Measurements from ENCODE around the gene CBLN3.

Gene CBLN3

DNA sequence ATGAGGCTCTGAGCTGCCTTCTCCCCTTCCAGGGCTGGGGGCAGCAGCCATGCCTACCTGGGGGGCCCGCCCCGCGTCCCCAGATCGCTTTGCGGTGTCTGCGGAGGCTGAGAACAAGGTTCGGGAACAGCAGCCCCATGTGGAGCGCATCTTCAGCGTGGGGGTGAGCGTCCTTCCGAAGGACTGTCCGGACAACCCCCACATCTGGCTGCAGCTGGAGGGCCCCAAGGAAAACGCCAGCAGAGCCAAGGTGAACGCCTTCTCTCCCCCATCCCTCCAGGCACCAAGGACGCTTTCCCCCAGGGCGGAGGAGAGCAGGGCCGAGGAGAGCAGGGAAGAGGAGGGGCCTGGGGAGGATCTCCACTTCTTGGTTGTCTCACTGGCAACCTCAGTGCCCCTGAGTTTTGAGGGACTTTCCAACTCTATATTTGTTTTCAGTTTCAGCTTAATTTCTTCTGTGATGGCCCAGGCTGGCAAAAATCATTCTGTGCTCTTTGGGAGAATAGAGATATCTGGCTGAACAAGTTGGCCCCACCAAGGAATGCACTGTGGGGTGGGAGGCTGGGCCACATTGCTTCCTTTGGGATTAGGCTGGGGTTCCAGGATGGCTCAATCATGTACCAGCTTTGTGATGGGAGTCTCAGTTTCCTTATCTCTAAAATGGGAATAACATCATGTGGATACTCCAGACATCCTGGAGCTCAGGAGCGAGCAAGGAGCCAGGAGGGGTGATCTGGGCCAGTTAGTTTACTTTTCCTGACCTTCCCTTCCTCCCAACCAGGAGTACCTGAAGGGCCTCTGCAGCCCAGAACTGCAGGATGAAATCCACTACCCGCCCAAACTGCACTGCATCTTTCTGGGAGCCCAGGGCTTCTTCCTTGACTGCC, 1.5 kb upstream of the CBLN3 start:
- TF ChIP-seq CREB1 (IDR thresholded peaks at IDR 0.05; ENCODE audit: low read depth) (no peak), ZBTB7A (IDR thresholded peaks at IDR 0.05; ENCODE audit: low read depth) (no peak), EP300 (IDR thresholded peaks at IDR 0.05; ENCODE audit: borderline replicate concordance) (no peak), RAD21 (IDR thresholded peaks at IDR 0.05; ENCODE audit: low read depth) (no peak), YY1 (IDR thresholded peaks at IDR 0.05; ENCODE audit: low read depth) (no peak), TCF12 (IDR thresholded peaks at IDR 0.05; ENCODE audit: low read depth) (no peak), CEBPB (IDR thresholded peaks at IDR 0.05) (no peak), EGR1 (IDR thresholded peaks at IDR 0.05) (no peak), FOXM1 (IDR thresholded peaks at IDR 0.05; ENCODE audit: borderline replicate concordance, low read depth) (no peak), TAF1 (IDR thresholded peaks at IDR 0.05; ENCODE audit: low read depth) (no peak), NFIC (IDR thresholded peaks at IDR 0.05) (no peak), TEAD4 (IDR thresholded peaks at IDR 0.05) (no peak)
- TF ChIP-seq, protein P1, sequence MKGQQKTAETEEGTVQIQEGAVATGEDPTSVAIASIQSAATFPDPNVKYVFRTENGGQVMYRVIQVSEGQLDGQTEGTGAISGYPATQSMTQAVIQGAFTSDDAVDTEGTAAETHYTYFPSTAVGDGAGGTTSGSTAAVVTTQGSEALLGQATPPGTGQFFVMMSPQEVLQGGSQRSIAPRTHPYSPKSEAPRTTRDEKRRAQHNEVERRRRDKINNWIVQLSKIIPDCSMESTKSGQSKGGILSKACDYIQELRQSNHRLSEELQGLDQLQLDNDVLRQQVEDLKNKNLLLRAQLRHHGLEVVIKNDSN (IDR thresholded peaks at IDR 0.05) = no peak
- TF ChIP-seq, protein P2, sequence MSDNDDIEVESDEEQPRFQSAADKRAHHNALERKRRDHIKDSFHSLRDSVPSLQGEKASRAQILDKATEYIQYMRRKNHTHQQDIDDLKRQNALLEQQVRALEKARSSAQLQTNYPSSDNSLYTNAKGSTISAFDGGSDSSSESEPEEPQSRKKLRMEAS (IDR thresholded peaks at IDR 0.05) = no peak
- TF ChIP-seq, protein P3, sequence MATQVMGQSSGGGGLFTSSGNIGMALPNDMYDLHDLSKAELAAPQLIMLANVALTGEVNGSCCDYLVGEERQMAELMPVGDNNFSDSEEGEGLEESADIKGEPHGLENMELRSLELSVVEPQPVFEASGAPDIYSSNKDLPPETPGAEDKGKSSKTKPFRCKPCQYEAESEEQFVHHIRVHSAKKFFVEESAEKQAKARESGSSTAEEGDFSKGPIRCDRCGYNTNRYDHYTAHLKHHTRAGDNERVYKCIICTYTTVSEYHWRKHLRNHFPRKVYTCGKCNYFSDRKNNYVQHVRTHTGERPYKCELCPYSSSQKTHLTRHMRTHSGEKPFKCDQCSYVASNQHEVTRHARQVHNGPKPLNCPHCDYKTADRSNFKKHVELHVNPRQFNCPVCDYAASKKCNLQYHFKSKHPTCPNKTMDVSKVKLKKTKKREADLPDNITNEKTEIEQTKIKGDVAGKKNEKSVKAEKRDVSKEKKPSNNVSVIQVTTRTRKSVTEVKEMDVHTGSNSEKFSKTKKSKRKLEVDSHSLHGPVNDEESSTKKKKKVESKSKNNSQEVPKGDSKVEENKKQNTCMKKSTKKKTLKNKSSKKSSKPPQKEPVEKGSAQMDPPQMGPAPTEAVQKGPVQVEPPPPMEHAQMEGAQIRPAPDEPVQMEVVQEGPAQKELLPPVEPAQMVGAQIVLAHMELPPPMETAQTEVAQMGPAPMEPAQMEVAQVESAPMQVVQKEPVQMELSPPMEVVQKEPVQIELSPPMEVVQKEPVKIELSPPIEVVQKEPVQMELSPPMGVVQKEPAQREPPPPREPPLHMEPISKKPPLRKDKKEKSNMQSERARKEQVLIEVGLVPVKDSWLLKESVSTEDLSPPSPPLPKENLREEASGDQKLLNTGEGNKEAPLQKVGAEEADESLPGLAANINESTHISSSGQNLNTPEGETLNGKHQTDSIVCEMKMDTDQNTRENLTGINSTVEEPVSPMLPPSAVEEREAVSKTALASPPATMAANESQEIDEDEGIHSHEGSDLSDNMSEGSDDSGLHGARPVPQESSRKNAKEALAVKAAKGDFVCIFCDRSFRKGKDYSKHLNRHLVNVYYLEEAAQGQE (IDR thresholded peaks at IDR 0.05; ENCODE audit: low read depth) = no peak

DNA sequence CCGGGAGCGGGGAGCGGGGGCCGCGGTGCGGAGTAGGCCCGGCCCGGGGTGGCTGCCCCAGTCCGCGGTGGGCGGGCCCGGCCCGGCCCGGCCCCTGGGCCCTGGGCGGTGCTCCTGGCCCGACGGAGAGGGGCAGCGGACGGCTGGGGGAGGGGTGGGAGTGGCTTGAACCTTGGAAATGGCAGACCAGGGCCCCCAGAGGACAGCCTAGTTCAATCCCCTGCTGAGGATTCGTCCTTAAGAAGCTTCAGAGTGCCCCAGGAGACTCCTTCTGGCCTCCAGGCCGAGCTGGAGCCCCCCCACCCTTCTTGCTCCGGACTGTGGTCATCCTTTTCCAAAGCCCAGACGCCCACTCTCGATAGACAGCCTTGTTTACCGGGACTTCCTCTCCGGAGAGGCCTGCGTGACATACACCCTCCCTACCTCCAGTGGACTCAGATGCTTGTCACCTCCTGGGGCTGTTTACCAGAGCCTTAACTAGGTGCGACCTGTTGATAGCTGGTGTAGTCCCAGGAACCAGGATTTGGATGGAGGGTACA, 744 bp upstream of the CBLN3 start:
- TF ChIP-seq ZBTB7A (IDR thresholded peaks at IDR 0.05; ENCODE audit: low read depth) (no peak), TEAD4 (IDR thresholded peaks at IDR 0.05) (no peak), FOXM1 (IDR thresholded peaks at IDR 0.05; ENCODE audit: borderline replicate concordance, low read depth) (no peak), CEBPB (IDR thresholded peaks at IDR 0.05) (no peak), EP300 (IDR thresholded peaks at IDR 0.05; ENCODE audit: borderline replicate concordance) (no peak), TAF1 (IDR thresholded peaks at IDR 0.05; ENCODE audit: low read depth) (no peak)
- TF ChIP-seq, protein P1 (IDR thresholded peaks at IDR 0.05) = no peak
- TF ChIP-seq, protein P3 (IDR thresholded peaks at IDR 0.05; ENCODE audit: low read depth) = no peak
- TF ChIP-seq, protein P2 (IDR thresholded peaks at IDR 0.05) = no peak

DNA sequence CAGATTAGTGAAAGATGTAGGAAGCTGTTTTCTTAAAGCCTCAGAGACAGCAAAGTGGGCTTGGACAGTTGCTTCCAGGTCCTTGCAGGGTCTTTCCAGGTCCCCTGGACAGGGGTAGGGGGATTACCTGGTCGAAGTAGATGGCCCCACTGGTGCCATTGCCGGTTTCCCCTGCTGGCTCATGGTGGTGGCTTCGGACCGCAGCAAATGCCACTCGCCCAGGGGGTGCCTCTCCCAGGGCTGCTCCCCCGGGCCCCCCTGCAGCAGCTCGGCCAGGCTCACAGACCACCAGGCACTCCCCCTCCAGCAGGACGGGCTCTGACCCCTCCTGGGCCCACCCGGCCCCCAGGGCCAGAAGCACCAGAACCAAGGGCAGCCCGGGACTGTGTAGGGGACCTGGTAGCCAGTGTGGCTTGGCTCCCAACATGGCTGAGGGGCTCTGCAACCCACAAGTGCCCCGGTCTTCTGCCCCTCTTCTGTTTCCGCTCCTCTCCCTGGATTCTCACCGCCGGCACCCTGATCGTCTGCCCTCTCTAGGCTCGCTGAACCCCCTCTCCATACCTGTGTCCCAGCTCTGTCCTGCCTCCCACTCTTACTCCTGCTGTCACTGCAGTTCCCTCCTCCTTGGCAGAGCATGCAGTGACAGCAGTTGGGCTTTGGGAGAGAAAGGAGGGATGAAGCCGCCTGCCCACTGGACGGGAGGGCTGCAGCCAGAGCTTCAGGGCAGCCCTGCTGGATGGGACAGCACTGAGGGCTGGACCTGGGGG, 657 bp downstream of the CBLN3 start:
- TF ChIP-seq EGR1 (IDR thresholded peaks at IDR 0.05) = no peak
- no peak for TF ChIP-seq CREB1 (IDR thresholded peaks at IDR 0.05; ENCODE audit: low read depth)
- TF ChIP-seq YY1 (IDR thresholded peaks at IDR 0.05; ENCODE audit: low read depth) = no peak

DNA sequence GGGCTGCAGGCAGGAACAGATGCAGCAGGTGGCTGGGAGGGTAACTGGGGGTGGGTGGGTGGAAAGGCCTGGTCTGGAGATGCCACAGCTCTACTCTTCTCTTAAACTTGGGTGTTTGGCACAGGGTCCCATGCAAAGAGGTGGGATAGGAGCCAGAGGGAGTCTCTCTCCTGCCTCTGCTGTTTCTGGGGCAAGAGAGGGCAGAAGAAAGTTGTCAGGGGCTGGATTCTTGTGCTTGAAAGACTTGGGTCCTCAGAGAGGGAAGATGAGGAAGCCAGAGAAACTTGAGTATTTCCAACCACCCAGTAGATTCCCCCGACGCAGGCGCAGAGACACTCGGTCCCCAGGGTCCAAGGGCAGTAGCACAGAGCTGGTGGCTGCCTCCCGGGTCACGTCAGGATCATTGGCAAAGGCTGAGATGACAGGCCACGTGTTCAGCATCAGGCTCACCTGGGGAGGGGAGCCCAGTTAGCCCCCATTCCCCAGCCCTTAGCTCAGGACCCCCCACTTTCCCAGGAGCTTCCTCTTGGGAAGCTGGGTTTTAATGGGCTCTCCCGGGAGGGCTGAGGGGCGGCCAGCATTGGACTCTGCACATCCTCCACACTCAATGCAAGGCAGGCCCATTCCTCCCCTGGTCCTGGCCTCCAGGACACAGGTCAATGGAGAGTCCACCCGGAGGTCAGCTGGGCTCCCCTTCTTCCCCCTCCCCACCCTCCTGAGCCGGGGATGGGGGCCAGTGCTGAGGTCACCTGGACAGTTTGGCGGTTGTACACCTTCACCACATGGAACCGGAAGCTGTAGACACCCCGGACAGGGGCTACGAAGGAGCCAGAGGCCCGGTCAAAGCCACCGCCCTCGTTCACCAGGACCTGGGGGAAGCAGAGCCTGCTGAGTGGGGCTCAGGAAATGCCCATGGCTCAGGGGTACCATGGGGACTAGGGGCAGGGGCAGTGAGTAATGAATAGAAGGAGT, 1.6 kb downstream of the CBLN3 start:
- TF ChIP-seq EP300 (IDR thresholded peaks at IDR 0.05; ENCODE audit: borderline replicate concordance) (no peak), ZBTB7A (IDR thresholded peaks at IDR 0.05; ENCODE audit: low read depth) (no peak), CREB1 (IDR thresholded peaks at IDR 0.05; ENCODE audit: low read depth) (no peak), TCF12 (IDR thresholded peaks at IDR 0.05; ENCODE audit: low read depth) (no peak), FOXM1 (IDR thresholded peaks at IDR 0.05; ENCODE audit: borderline replicate concordance, low read depth) (no peak)
- TF ChIP-seq, protein P1 (IDR thresholded peaks at IDR 0.05) = no peak
